ENCODE data around the gene ZNF488. TPM values are rescaled to one million over a fixed set of nuclear protein-coding genes. Genes with fewer than 3 reads are reported as not detected.

ZNF488 gene
- total RNA-seq, 3 donors from 2014 or later, result 0.47 to 1.6 (median 1.4) TPM

DNA sequence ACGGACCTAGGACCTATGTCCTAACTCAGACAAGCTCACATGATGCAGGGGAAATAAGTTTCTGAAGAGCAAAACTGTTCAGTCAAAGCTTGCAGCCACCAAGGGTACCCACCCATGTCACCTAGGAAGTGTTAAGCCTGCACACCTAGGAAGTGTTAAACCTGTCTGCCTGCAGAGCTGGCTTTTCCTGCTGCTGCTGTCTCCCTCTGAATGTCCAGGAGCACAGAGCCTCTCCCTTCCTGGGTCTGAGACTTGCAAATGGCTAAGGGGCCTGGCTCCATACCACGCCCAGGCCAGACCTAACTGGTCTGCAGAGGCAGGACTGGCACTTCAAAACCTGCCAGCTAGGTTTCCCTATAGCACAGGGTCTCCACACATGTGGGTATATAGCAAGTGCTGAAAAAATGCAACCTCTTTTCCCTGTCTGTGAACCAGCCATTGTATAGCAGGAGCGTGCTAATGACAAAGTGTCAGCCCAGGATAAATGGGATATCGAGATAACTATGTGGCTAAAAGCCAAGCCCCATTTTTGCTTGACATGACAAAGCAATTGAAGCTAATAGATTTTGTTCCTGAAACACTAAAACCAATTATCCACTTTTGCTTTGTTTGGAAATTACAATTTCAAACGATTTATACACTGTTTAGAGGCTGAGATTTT is 60.3 kb downstream of the ZNF488 start:
- ATAC-seq, result peak; percentile 61
- no peak overlapping the region for H3K4me3 ChIP-seq
- H3K36me3 ChIP-seq (ENCODE audit: low read depth), result no peaks in the 10 kb centered on the region
- no peak for TF ChIP-seq CTCF (IDR thresholded peaks at IDR 0.05)
- intact Hi-C loops (cut with DNase I, micrococcal nuclease), result no loop called here
- H3K9me3 ChIP-seq, result no peaks in the 10 kb centered on the region
- H3K4me1 ChIP-seq (ENCODE audit: low read depth), result peaks cover 4% of the 10 kb centered on the region
- peak in 1 of 3 donors; percentile 42 for DNase-seq

DNA sequence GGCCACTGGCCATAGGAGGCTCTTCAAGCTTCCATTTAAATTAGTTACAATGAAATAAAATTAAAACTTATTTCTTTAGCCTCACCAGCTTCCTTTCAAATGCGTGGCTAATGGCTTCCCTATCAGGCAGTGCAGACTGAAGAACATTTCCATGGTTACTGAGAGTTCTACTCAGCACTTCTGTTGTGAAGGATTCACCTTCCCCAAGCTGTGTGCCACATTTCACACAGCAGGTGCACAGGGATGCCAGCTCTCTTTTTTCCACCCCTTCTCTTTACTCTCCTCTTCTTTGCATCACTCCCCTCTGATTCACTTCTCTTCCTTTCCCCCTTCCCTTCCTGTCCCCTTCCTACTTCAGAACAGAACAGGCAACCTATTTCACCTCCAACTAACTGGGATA is 61.0 kb downstream of the ZNF488 start:
- no peak overlapping the region for H3K4me3 ChIP-seq
- ATAC-seq (no peak), DNase-seq (no peak)
- no peaks in the 10 kb centered on the region for H3K36me3 ChIP-seq (ENCODE audit: low read depth)
- H3K4me1 ChIP-seq (ENCODE audit: low read depth), result peaks cover 4% of the 10 kb centered on the region
- intact Hi-C loops (cut with DNase I, micrococcal nuclease), result no loop called here
- H3K9me3 ChIP-seq, result no peaks in the 10 kb centered on the region
- no peak for TF ChIP-seq CTCF (IDR thresholded peaks at IDR 0.05)

DNA sequence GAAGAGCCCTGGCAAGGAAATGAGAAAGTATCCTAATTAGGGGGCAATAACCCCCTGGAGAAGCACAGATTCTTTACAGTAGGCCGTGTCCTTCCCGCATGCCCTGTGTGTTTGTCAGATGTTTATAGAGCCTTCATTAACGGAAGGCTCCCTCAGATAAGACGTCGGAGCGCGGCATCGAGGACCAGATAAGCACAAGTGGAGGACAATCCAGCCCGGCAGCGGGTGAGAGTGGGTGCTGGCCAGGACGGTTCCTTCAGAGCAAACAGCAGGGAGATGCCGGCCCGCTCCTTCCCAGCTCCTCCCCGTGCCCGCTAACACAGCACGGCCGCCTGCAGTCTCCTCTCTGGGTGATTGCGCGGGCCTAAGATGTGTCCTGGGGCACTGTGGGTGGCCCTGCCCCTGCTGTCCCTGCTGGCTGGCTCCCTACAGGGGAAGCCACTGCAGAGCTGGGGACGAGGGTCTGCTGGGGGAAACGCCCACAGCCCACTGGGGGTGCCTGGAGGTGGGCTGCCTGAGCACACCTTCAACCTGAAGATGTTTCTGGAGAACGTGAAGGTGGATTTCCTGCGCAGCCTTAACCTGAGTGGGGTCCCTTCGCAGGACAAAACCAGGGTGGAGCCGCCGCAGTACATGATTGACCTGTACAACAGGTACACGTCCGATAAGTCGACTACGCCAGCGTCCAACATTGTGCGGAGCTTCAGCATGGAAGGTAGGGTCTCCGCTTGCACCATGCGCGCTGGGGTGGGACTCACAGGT is 61.6 kb downstream of the ZNF488 start, which contains the start of gene GDF2:
Gene GDF2, plus strand, starts transcription at position 155 of the 762 bp plus-strand sequence. Its CDS starts 215 bp downstream, at position 370.
- Histone ChIP-seq H3K9me3 (no peaks in the 10 kb centered on the region), H3K4me1 (ENCODE audit: low read depth) (peaks cover 4% of the 10 kb centered on the region), H3K36me3 (ENCODE audit: low read depth) (no peaks in the 10 kb centered on the region), H3K4me3 (no peak within 1 kb of the TSS)
- ATAC-seq (no peak), DNase-seq (no peak)
- TF ChIP-seq CTCF (IDR thresholded peaks at IDR 0.05), result no peak
- intact Hi-C loops (cut with DNase I, micrococcal nuclease), result no loop called here

DNA sequence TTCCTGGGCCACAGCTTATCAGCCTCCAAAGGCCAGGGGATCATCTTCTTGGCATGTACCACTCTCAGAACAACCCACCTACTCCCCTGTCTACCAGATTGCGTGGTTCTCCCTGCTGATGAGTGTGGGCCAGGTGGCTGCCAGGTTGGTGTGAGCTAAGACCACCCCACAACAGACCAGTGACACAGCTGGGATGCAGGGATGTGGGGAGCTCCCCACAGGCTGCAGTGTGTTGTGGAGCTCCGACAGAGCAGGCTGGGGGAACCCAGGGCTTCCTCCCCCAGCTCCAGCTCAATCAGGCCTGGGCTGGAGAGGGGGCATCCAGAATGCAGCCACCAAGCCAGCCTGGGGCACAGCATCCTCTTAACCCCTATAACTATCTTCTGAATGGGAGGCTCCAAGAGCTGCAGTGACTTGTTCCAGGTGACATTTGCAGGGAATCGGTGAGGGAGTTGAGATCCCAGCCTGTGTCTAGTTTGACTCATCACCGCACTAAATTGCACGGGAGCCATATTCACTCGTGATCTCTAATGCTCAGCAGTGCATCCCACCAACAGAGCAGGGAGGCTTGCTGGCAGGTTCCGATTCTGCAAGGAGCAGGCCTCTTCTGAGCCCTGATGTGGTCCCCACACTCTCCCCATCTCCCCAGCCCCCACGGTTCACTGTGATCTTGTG is 62.4 kb downstream of the ZNF488 start:
- TF ChIP-seq CTCF (IDR thresholded peaks at IDR 0.05), result no peak
- H3K36me3 ChIP-seq (ENCODE audit: low read depth), result no peaks in the 10 kb centered on the region
- H3K4me1 ChIP-seq (ENCODE audit: low read depth), result peaks cover 4% of the 10 kb centered on the region
- ATAC-seq (no peak), DNase-seq (no peak)
- intact Hi-C loops (cut with DNase I, micrococcal nuclease), result no loop called here
- H3K4me3 ChIP-seq, result no peak overlapping the region
- H3K9me3 ChIP-seq, result no peaks in the 10 kb centered on the region

DNA sequence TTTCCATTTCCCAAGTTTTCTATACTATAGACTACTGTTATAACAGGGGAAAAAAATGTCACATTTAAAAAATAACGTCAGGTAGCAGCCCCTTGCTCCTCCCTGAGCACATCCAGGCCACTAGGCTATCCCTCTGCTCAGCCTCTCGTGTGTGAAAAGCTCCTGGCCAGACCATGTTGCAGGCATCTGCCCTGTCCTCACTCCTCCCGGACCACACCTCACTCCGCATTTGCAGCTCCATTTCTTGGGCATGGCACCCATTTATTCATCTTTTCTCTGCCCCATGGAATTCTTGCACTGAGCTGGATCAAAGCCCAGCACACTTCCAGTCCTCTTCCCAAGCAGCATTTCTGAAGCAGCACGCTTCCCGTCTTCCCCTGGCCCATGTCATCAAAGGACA is 63.3 kb downstream of the ZNF488 start:
- Histone ChIP-seq H3K4me1 (ENCODE audit: low read depth) (no peaks in the 10 kb centered on the region), H3K4me3 (no peak overlapping the region), H3K36me3 (ENCODE audit: low read depth) (no peaks in the 10 kb centered on the region), H3K9me3 (no peaks in the 10 kb centered on the region)
- intact Hi-C loops (cut with DNase I, micrococcal nuclease), result no loop called here
- DNase-seq (no peak), ATAC-seq (no peak)
- no peak for TF ChIP-seq CTCF (IDR thresholded peaks at IDR 0.05)
